Neural progenitor cell (in vitro differentiated cells): ENCODE measurements around the gene OPCML. TPM values are rescaled to one million over a fixed set of nuclear protein-coding genes. Genes with fewer than 3 reads are reported as not detected.

ENCODE experiments used
- DNase-seq: peaks from one replicate; pipeline ENCODE4 v3.0.0-alpha.2; 2016; ENCODE audit warnings: low spot score
- H2AFZ ChIP-seq: fragments of 200-600 bp; sonication (generic); replicated peaks from 2 replicates; pipeline ENCODE4 v1.6.1; 2016; ENCODE audit warnings: antibody characterized with exemption
- H3F3A ChIP-seq: fragments of 200-600 bp; sonication (generic); 2 replicates; pipeline ENCODE4 v1.6.1; 2016; ENCODE audit warnings: antibody characterized with exemption, low read depth
- H3K27ac ChIP-seq: fragments of 200-600 bp; sonication (generic); 2 replicates; pipeline ENCODE4 v1.5.1; 2016; ENCODE audit warnings: mild to moderate bottlenecking
- H3K27me3 ChIP-seq: fragments of 200-600 bp; sonication (generic); 2 replicates; pipeline ENCODE4 v1.6.1; 2016; ENCODE audit warnings: mild to moderate bottlenecking, moderate library complexity
- H3K36me3 ChIP-seq: fragments of 200-600 bp; sonication (generic); 2 replicates; pipeline ENCODE4 v1.5.1; 2016
- H3K4me1 ChIP-seq: fragments of 200-600 bp; sonication (generic); 2 replicates; pipeline ENCODE4 v1.6.1; 2016; ENCODE audit warnings: mixed run types
- H3K4me2 ChIP-seq: fragments of 200-600 bp; sonication (generic); 2 replicates; pipeline ENCODE4 v1.6.1; 2016
- H3K4me3 ChIP-seq: fragments of 200-600 bp; sonication (generic); 2 replicates; pipeline ENCODE4 v1.5.1; 2016
- H3K79me2 ChIP-seq: fragments of 200-600 bp; sonication (generic); 2 replicates; pipeline ENCODE4 v1.6.1; 2016; ENCODE audit warnings: low read depth
- H3K9ac ChIP-seq: fragments of 200-600 bp; sonication (generic); 2 replicates; pipeline ENCODE4 v1.6.1; 2016
- H3K9me3 ChIP-seq: fragments of 200-600 bp; sonication (generic); 2 replicates; pipeline ENCODE4 v1.5.1; 2016; ENCODE audit warnings: low read depth
- H4K20me1 ChIP-seq: fragments of 200-600 bp; sonication (generic); 2 replicates; pipeline ENCODE4 v1.6.1; 2016; ENCODE audit warnings: low read depth
- H3K27ac Mint-ChIP-seq: 3 replicates; pipeline ENCODE4 v1.8.0; 2021; ENCODE audit warnings: mixed read lengths
- H3K27me3 Mint-ChIP-seq: 2 replicates; pipeline ENCODE4 v1.8.0; 2022; ENCODE audit warnings: low read depth, mild to moderate bottlenecking, inconsistent platforms, moderate library complexity, mixed read lengths; ENCODE audit not compliant: insufficient read depth
- H3K36me3 Mint-ChIP-seq: 3 replicates; pipeline ENCODE4 v1.8.0; 2021; ENCODE audit warnings: mixed read lengths
- H3K4me1 Mint-ChIP-seq: 3 replicates; pipeline ENCODE4 v1.8.0; 2021; ENCODE audit warnings: mixed read lengths
- H3K4me3 Mint-ChIP-seq: 3 replicates; pipeline ENCODE4 v1.8.0; 2021; ENCODE audit warnings: mild to moderate bottlenecking, moderate library complexity, mixed read lengths
- H3K9me3 Mint-ChIP-seq: 3 replicates; pipeline ENCODE4 v1.8.0; 2020; ENCODE audit warnings: mixed read lengths
- CTCF ChIP-seq: fragments of 200-600 bp; sonication (generic); IDR thresholded peaks from 2 replicates; pipeline ENCODE4 v1.5.1; 2017; ENCODE audit warnings: antibody characterized with exemption, mild to moderate bottlenecking
- EZH2 ChIP-seq: fragments of 200-600 bp; sonication (generic); IDR thresholded peaks from 2 replicates; pipeline ENCODE4 v1.6.1; 2017; ENCODE audit warnings: antibody characterized with exemption, mild to moderate bottlenecking, moderate library complexity
- EZH2phosphoT487 ChIP-seq: fragments of 200-600 bp; sonication (generic); IDR thresholded peaks from 2 replicates; pipeline ENCODE4 v1.6.1; 2017; ENCODE audit warnings: antibody characterized with exemption
- total RNA-seq: library from RNA; depleted of rRNA; stranded (reverse); fragments of >200 nt; gene quantifications from 2 replicates; pipeline ENCODE4 v1.2.3, GENCODE V29; 2015; ENCODE audit warnings: low replicate concordance

Gene OPCML
- total RNA-seq, 1 donor from 2014 or later = 0.02 TPM

GRCh38 chr11:133533205-133533604 lies 904 bp upstream of the OPCML start:
- no peak for DNase-seq
- H3K4me3 ChIP-seq = no peak overlapping the region
- no peak overlapping the region for H2AFZ ChIP-seq

GRCh38 chr11:133531458-133531857 lies 843 bp downstream of the OPCML start:
- Mint-ChIP-seq H3K9me3 (no peaks in the 10 kb centered on the region), H3K27ac (no peak overlapping the region), H3K27me3 (peaks cover 35% of the 10 kb centered on the region), H3K4me3 (peak overlapping the region; percentile 86), H3K36me3 (no peaks in the 10 kb centered on the region), H3K4me1 (peaks cover 35% of the 10 kb centered on the region)
- Histone ChIP-seq H3K4me1 (peaks cover 33% of the 10 kb centered on the region), H3K27ac (no peak overlapping the region), H3F3A (peaks cover 23% of the 10 kb centered on the region), H4K20me1 (no peaks in the 10 kb centered on the region), H3K4me2 (peak overlapping the region; percentile 98), H3K27me3 (peaks cover 60% of the 10 kb centered on the region), H3K9me3 (no peaks in the 10 kb centered on the region), H2AFZ (no peak overlapping the region), H3K9ac (no peak overlapping the region), H3K36me3 (no peaks in the 10 kb centered on the region), H3K4me3 (peak overlapping the region; percentile 57), H3K79me2 (no peaks in the 10 kb centered on the region)
- TF ChIP-seq CTCF (no peak), EZH2phosphoT487 (no peak), EZH2 (no peak)
- DNase-seq = no peak

More at GRCh38 chr11:133533205-133533604, 904 bp upstream of the OPCML start:
- H3K79me2 ChIP-seq = no peaks in the 10 kb centered on the region
- Mint-ChIP-seq H3K4me1 (peaks cover 37% of the 10 kb centered on the region), H3K27ac (no peak overlapping the region), H3K27me3 (peaks cover 32% of the 10 kb centered on the region), H3K9me3 (no peaks in the 10 kb centered on the region), H3K36me3 (no peaks in the 10 kb centered on the region), H3K4me3 (no peak overlapping the region)
- TF ChIP-seq EZH2phosphoT487 = no peak
- no peak for TF ChIP-seq EZH2
- TF ChIP-seq CTCF = no peak
- no peak overlapping the region for H3K4me2 ChIP-seq
- no peaks in the 10 kb centered on the region for H4K20me1 ChIP-seq
- no peaks in the 10 kb centered on the region for H3K9me3 ChIP-seq
- no peak overlapping the region for H3K27ac ChIP-seq
- H3K4me1 ChIP-seq = peaks cover 33% of the 10 kb centered on the region
- H3F3A ChIP-seq = peaks cover 23% of the 10 kb centered on the region
- peaks cover 60% of the 10 kb centered on the region for H3K27me3 ChIP-seq
- no peaks in the 10 kb centered on the region for H3K36me3 ChIP-seq
- no peak overlapping the region for H3K9ac ChIP-seq

DNA sequence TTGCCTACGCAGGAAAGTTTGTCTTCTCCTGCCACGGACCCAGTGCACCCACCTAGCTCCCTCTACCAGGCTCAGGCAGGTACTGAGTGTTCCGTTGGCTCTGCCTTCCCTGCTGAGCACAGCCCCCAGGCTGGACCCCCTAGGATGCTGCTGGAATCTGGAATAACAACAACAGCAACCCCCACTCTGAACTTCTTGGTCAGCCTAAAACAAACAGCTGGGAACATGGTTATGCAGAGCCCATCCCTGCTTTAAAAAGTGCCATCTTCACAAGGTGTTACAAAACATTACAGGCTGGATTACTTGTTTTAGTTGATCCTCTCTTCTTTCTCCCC lies 1.8 kb downstream of the OPCML start:
- Mint-ChIP-seq H3K4me3 (no peak overlapping the region), H3K9me3 (no peaks in the 10 kb centered on the region), H3K4me1 (peaks cover 35% of the 10 kb centered on the region), H3K27ac (no peak overlapping the region), H3K27me3 (peaks cover 35% of the 10 kb centered on the region), H3K36me3 (no peaks in the 10 kb centered on the region)
- Histone ChIP-seq H3K9ac (no peak overlapping the region), H3K4me1 (peaks cover 33% of the 10 kb centered on the region), H4K20me1 (no peaks in the 10 kb centered on the region), H3K79me2 (no peaks in the 10 kb centered on the region), H2AFZ (no peak overlapping the region), H3F3A (peaks cover 23% of the 10 kb centered on the region), H3K4me2 (peak overlapping the region; percentile 98), H3K4me3 (peak overlapping the region; percentile 4), H3K27ac (no peak overlapping the region), H3K27me3 (peaks cover 60% of the 10 kb centered on the region), H3K9me3 (no peaks in the 10 kb centered on the region), H3K36me3 (no peaks in the 10 kb centered on the region)
- no peak for TF ChIP-seq EZH2phosphoT487
- TF ChIP-seq EZH2 = no peak
- TF ChIP-seq CTCF = peak; percentile 3
- DNase-seq = peak; percentile 37
